NCI-H2081 treated with DMSO at 0.1 percent for 48 hours (cell line): ENCODE measurements around the gene NTF4.
"Not testable (repeated sequence)": the region's sequence is repeated elsewhere in the genome, so short reads cannot be mapped to it uniquely, and the experiment has no call there.

Source experiments
- DNase-seq: peaks from one replicate; lab custom pipeline; 2025; lab: John Stamatoyannopoulos, UW

NTF4 gene

DNA sequence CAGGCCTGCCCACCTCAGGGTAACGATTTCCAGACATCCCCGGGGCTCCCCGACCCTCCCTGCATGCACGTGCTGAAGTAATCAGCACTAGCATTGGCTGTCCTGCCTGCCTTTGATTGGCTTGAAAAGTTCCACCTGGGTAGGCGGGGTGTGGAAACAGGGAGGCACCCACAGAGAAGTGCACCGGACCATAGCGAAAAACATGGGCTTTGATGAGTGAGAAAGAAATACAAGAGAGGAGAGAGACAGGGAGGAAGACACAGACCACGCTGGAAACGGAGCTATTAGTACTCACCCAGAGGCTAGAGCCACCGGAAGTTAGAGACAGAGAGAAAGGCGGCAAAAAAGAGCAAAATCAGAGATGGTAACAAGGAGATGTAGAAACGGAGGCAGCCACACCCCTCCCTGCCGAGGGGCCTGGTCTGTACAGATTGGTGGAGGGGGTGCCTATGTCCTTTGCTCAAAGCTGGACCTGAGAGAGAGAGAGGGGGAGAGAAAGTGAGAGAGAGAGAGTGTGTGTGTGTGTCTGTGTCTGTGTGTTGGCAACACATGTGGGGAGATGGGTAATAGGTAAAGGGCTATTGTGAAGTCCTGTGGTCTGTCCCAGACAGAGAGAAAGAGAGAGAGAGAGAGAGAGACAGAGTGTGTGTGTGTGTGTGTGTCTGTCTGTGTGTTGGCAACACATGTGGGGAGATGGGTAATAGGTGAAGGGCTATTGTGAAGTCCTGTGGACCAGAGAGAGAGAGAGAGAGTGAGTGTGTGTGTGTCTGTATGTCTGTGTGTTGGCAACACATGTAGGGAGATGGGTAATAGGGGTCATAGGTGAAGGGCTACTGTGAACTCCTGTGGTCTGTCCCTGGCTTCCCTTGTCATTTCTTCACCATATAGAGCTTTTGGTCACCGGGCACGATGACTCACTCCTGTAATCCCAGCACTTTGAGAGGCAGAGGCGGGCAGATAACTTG lies 43.4 kb downstream of the NTF4 start:
- no peak for DNase-seq

- no peak for DNase-seq
Observed at GRCh38 chr19:49020342-49020741, 44.3 kb downstream of the NTF4 start.

DNA sequence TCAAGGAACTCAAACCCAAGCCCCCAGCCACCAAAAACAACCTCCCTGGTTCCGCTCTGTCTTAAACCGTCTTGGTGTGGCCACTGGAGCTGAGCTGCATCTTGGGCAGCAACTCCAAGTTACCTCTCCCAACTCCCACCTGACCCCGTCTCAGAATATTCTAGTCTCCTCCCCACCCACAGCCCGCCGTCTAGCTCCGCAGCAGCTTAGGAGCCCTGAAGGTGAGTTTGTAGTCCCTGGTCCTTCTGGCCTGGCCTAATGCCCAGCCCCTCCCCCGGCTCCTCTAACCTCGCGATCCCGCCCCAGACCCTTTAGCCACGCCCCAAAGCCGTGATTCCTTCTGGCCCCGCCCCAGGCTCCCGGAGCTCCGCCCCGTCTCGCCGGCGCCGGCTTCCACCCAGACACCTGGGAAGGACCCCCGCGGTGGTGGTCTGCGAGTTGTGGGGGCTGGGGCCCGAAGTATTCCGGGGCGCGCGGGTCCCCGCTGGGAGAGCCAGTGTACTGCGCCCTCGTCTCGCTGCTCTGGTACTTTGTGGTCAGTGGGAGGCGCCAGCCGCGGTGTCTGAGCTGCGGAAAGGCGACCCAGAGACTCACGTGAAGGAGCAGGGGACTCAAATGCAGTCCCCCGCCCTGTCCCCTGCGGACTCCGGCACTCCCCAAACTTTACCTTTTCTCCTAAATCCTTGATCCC lies 45.2 kb downstream of the NTF4 start:
- DNase-seq: no peak

- not testable (repeated sequence) for DNase-seq
Observed at GRCh38 chr19:49018388-49019241, 46.0 kb downstream of the NTF4 start.

- DNase-seq: no peak
Observed at GRCh38 chr19:49017666-49018351, 46.8 kb downstream of the NTF4 start.

- DNase-seq: no peak
Observed at GRCh38 chr19:49017041-49017665, 47.5 kb downstream of the NTF4 start, which contains the start of gene LHB. TSS of gene LHB (minus strand) at chr19:49017091. CDS start at chr19:49017081, 10 bp downstream.

- DNase-seq: no peak
Observed at GRCh38 chr19:49016067-49016839, 48.4 kb downstream of the NTF4 start.

GRCh38 chr19:49014870-49015255 lies 49.8 kb downstream of the NTF4 start:
- no peak for DNase-seq

DNA sequence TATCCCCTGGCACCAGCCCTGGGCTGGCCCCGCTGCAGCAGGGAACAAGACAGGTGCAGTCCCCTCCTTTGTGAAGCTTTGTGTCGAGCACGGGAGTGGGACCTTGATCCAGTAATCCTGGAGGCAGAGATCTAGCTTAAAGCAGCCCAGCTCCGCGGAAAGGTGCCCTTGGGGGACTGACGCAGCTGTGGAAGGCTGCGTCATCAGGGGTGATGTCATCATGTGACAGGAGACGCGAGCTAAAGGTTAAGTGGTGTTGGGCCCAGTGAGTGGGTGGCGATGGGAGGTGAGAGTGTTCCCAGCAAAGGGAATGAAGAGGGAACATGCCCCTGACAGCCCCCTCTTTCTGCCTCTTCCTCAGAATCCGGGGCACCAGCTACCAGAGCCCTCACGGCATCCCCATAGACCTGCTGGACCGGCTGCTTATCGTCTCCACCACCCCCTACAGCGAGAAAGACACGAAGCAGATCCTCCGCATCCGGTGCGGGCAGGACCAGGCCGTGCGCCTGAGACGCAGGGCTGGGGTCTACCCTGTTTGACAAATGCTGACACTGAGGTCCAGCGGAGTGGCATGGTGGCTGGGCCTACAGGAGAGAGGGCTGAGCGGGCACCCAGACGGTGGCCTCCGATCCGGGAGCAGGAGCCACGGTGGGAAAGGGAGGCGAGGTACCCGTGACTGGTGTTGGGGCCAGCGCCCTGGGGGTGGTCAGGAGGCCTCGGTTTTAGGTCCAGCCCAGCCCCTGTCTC lies 50.3 kb downstream of the NTF4 start:
- DNase-seq: no peak

- no peak for DNase-seq
Observed at GRCh38 chr19:49011194-49011593, 53.4 kb downstream of the NTF4 start.
